HepG2 (cell line): ENCODE measurements around the gene BLVRA. TPM values are rescaled to one million over a fixed set of nuclear protein-coding genes. Genes with fewer than 3 reads are reported as not detected.

Source experiments
- CENPT ChIP-seq: sonication (generic); formaldehyde crosslinking; IDR thresholded peaks from 2 replicates; pipeline ENCODE4 v1.8.0; 2022; ENCODE audit warnings: low read depth, mild to moderate bottlenecking, moderate library complexity, missing genetic modification reagents
- FIP1L1 ChIP-seq: fragments of 200-400 bp; formaldehyde crosslinking; IDR thresholded peaks from 2 replicates; pipeline ENCODE4 v1.6.1; 2018; ENCODE audit warnings: low read depth, mild to moderate bottlenecking, low read length, moderate library complexity, borderline replicate concordance; ENCODE audit not compliant: insufficient read depth
- GMEB2 ChIP-seq: IDR thresholded peaks from 2 replicates; pipeline ENCODE4 v1.6.1; 2016; ENCODE audit warnings: missing biosample characterization, missing genetic modification reagents, low read depth
- KDM5A ChIP-seq: fragments of 200-600 bp; sonication (generic); IDR thresholded peaks from 2 replicates; pipeline ENCODE4 v1.7.0; 2018; ENCODE audit warnings: antibody characterized with exemption, mild to moderate bottlenecking, low read length, borderline replicate concordance
- MLLT10 ChIP-seq: sonication (generic); formaldehyde crosslinking; IDR thresholded peaks from 2 replicates; pipeline ENCODE4 v1.4.0; 2020; ENCODE audit warnings: missing genetic modification reagents
- NFRKB ChIP-seq: fragments of 450-650 bp; IDR thresholded peaks from 2 replicates; pipeline ENCODE4 v1.6.1; 2017
- POLR2AphosphoS2 ChIP-seq: IDR thresholded peaks from 2 replicates; pipeline ENCODE4 v1.6.1; 2011; ENCODE audit warnings: low read depth, low read length, improper control_type of control experiment
- PRDM15 ChIP-seq: sonication (generic); formaldehyde crosslinking; IDR thresholded peaks from 2 replicates; pipeline ENCODE4 v1.4.0; 2020; ENCODE audit warnings: missing genetic modification reagents
- TCF12 ChIP-seq, 2 experiments: fragments of 450-650 bp in 1 of 2; sonication (generic) in 1 of 2; formaldehyde crosslinking in 1 of 2; IDR thresholded peaks; 2 replicates each; pipeline versions ENCODE4 v1.6.1 to v1.8.0; 2017 to 2022; ENCODE audit warnings: antibody characterized with exemption in 1 of 2, mild to moderate bottlenecking in 1 of 2, missing genetic modification reagents in 1 of 2, moderate library complexity in 1 of 2
- TEAD2 ChIP-seq: sonication (generic); formaldehyde crosslinking; IDR thresholded peaks from 2 replicates; pipeline ENCODE4 v1.9.0; 2021; ENCODE audit warnings: missing genetic modification reagents
- TRIM22 ChIP-seq: fragments of 450-650 bp; IDR thresholded peaks from 2 replicates; pipeline ENCODE4 v1.6.1; 2017
- ZBTB2 ChIP-seq: sonication (generic); formaldehyde crosslinking; IDR thresholded peaks from 2 replicates; pipeline ENCODE4 v1.8.0; 2022; ENCODE audit warnings: low read depth, missing genetic modification reagents
- ZBTB46 ChIP-seq: sonication (generic); formaldehyde crosslinking; IDR thresholded peaks from 2 replicates; pipeline ENCODE4 v1.4.0; 2020; ENCODE audit warnings: mild to moderate bottlenecking, missing genetic modification reagents, borderline replicate concordance
- ZBTB49 ChIP-seq: sonication (generic); formaldehyde crosslinking; IDR thresholded peaks from 2 replicates; pipeline ENCODE4 v1.4.0; 2020; ENCODE audit warnings: missing genetic modification reagents, borderline replicate concordance
- ZNF263 ChIP-seq: sonication (generic); formaldehyde crosslinking; IDR thresholded peaks from 2 replicates; pipeline ENCODE4 v1.4.0; 2020; ENCODE audit warnings: missing genetic modification reagents
- ZNF792 ChIP-seq: IDR thresholded peaks from 2 replicates; pipeline ENCODE4 v1.6.1; 2016
- polyA plus RNA-seq, 8 experiments: library from polyadenylated mRNA; depleted of rRNA in 3 of 8; stranded (reverse) in 7 of 8; unstranded in 1 of 8; fragments of >200 nt; fragmentation: Illumina TruSeq in 4 of 8; extraction: Trizol in 4 of 8; gene quantifications; 2 replicates each; pipeline versions ENCODE4 v1.2.1 to v1.2.3, GENCODE V29; 2011 to 2016; ENCODE audit warnings: low read depth in 4 of 8, missing spikeins in 1 of 8, mixed read lengths in 1 of 8; ENCODE audit not compliant: insufficient read depth in 1 of 8
- total RNA-seq, 5 experiments: library from RNA; depleted of rRNA; stranded (reverse); fragments of >200 nt; fragmentation: Illumina TruSeq; extraction: Trizol; gene quantifications; 2 replicates each; pipeline ENCODE4 v1.2.3, GENCODE V29; 2016; ENCODE audit warnings: low read depth in 1 of 5

BLVRA gene
- total and polyA plus RNA-seq, 2 of the 13 experiments (the other 11 are each of a cell fraction or from before 2014, with no cell fraction given) = 39.2 to 64.2 TPM

GRCh38 chr7:43729214-43729923, 29.1 kb upstream of the BLVRA start, which contains the start of gene COA1 (continued):
- TF ChIP-seq PRDM15 (CRISPR knock-in tag) (peak; percentile 63; the same call in 1 of the 2 replicates), GMEB2 (CRISPR knock-in tag) (peak; percentile 68; the same call in 1 of the 2 replicates), CENPT (CRISPR knock-in tag) (no peak), FIP1L1 (no peak), POLR2AphosphoS2 (no peak), ZNF792 (CRISPR knock-in tag) (peak; percentile 43; the same call in 1 of the 2 replicates), KDM5A (peak; percentile 76), ZBTB46 (no peak), NFRKB (no peak), ZBTB2 (peak; percentile 70), MLLT10 (no peak), ZBTB49 (CRISPR knock-in tag) (no peak), ZNF263 (CRISPR knock-in tag) (no peak; the same call in 1 of the 2 replicates), TRIM22 (no peak), TCF12 (IDR thresholded peaks at IDR 0.05) (no peak), TCF12 (CRISPR knock-in tag; IDR thresholded peaks at IDR 0.05) (no peak; the same call in 1 of the 2 replicates), TEAD2 (CRISPR knock-in tag) (no peak)
